Esophagus muscularis mucosa (tissue), 4 donors: ENCODE results near the gene CPNE8. TPM values are rescaled to one million over a fixed set of nuclear protein-coding genes. Genes with fewer than 3 reads are reported as not detected.

ENCODE experiments used
- DNase-seq: peaks from one replicate; pipeline ENCODE4 v3.0.0-alpha.2; 2017; ENCODE audit errors: extremely low spot score
- H3K27ac ChIP-seq, 4 donors: fragments of 200-600 bp; sonication (generic); replicated peaks in 1 of 4; 1 replicate in 3 of 4; 2 replicates in 1 of 4; pipeline ENCODE4 v1.5.1; 2016 to 2019; ENCODE audit warnings: mild to moderate bottlenecking in 1 of 4
- H3K27me3 ChIP-seq, 4 donors: fragments of 200-600 bp; sonication (generic); one replicate each; pipeline versions ENCODE4 v1.5.1 to v1.6.0; 2016 to 2019
- H3K36me3 ChIP-seq, 4 donors: fragments of 200-600 bp; sonication (generic); one replicate each; pipeline ENCODE4 v1.5.1; 2016 to 2019
- H3K4me1 ChIP-seq, 4 donors: fragments of 200-600 bp; sonication (generic); one replicate each; pipeline ENCODE4 v1.5.1; 2016 to 2019
- H3K4me3 ChIP-seq, 4 donors: fragments of 200-600 bp; sonication (generic); 1 replicate in 2 of 4; 2 replicates in 2 of 4; pipeline ENCODE4 v1.5.1; 2016 to 2019; ENCODE audit warnings: mild to moderate bottlenecking in 4 of 4, moderate library complexity in 1 of 4
- H3K9me3 ChIP-seq, 4 donors: fragments of 200-600 bp; sonication (generic); 1 replicate in 3 of 4; 2 replicates in 1 of 4; pipeline ENCODE4 v1.5.1; 2016 to 2019
- CTCF ChIP-seq, 3 experiments: fragments of 200-600 bp in 2 of 3; fragments of 450-650 bp in 1 of 3; sonication (generic) in 2 of 3; IDR thresholded peaks; one replicate each; pipeline ENCODE4 v1.5.1; 2017 to 2019; ENCODE audit warnings: antibody characterized with exemption in 3 of 3, mild to moderate bottlenecking in 2 of 3, moderate library complexity in 1 of 3
- EP300 ChIP-seq: sonication (generic); formaldehyde crosslinking; IDR thresholded peaks from one replicate; pipeline ENCODE4 v1.6.1; 2017; ENCODE audit warnings: antibody characterized with exemption
- POLR2A ChIP-seq: fragments of 450-650 bp; IDR thresholded peaks from one replicate; pipeline ENCODE4 v1.6.1; 2017; ENCODE audit warnings: antibody characterized with exemption, moderate library complexity, mild to moderate bottlenecking, low read depth
- POLR2AphosphoS5 ChIP-seq, 2 donors: sonication (generic); formaldehyde crosslinking; IDR thresholded peaks; one replicate each; pipeline ENCODE4 v1.6.1; 2017; ENCODE audit warnings: antibody characterized with exemption in 2 of 2
- WGBS: methylation state at CpG from one replicate; pipeline ENCODE4 v1.1.5; 2018; 5-methylcytosine and 5-hydroxymethylcytosine counted together
- intact Hi-C: fragments of 100-400 bp; cut with DNase I; formaldehyde crosslinking; loops from one replicate; pipeline ENCODE4 v1.15.1; 2023
- total RNA-seq, 4 donors: library from RNA; depleted of rRNA; stranded (reverse); fragments of >200 nt; gene quantifications; one replicate each; pipeline versions ENCODE4 v1.1.0 to v1.2.1, GENCODE V29; 2016

Gene CPNE8
- total RNA-seq, 4 donors from 2014 or later, result 12.8 to 34.0 (median 21.3) TPM

GRCh38 chr12:38648813-38649212, 256.6 kb downstream of the CPNE8 start:
- Histone ChIP-seq H3K9me3 (no peaks in the 10 kb centered on the region), H3K4me3 (no peak overlapping the region), H3K4me1 (no peaks in the 10 kb centered on the region), H3K27ac (no peak overlapping the region), H3K27me3 (no peaks in the 10 kb centered on the region), H3K36me3 (peaks cover 0 to 3% (median 0%) of the 10 kb centered on the region in 4 donors)
- intact Hi-C loops, result no loop called here
- no peak for DNase-seq
- WGBS, result 81% methylated on average over 1 of the region's 1 CpG
- TF ChIP-seq POLR2A, result no peak
- TF ChIP-seq EP300, result no peak
- no peak for TF ChIP-seq POLR2AphosphoS5 (IDR thresholded peaks at IDR 0.05)
- no peak for TF ChIP-seq CTCF (IDR thresholded peaks at IDR 0.05)

GRCh38 chr12:38646146-38646545, 259.2 kb downstream of the CPNE8 start:
- no peaks in the 10 kb centered on the region for H3K27me3 ChIP-seq
- H3K27ac ChIP-seq, result no peak overlapping the region
- H3K4me1 ChIP-seq, result no peaks in the 10 kb centered on the region
- no peak for DNase-seq
- no peaks in the 10 kb centered on the region for H3K9me3 ChIP-seq
- no peaks in the 10 kb centered on the region for H3K36me3 ChIP-seq
- TF ChIP-seq EP300, result no peak
- TF ChIP-seq CTCF (IDR thresholded peaks at IDR 0.05), result no peak
- no peak for TF ChIP-seq POLR2AphosphoS5 (IDR thresholded peaks at IDR 0.05)
- TF ChIP-seq POLR2A, result no peak
- WGBS, result 77% methylated on average over 4 of the region's 4 CpGs
- H3K4me3 ChIP-seq, result no peak overlapping the region
- intact Hi-C loops, result no loop called here

GRCh38 chr12:38639625-38640024, 265.8 kb downstream of the CPNE8 start:
- WGBS, result 77% methylated on average over 7 of the region's 7 CpGs
- H3K9me3 ChIP-seq, result no peaks in the 10 kb centered on the region
- no peak for DNase-seq
- no peak overlapping the region for H3K4me3 ChIP-seq
- no peaks in the 10 kb centered on the region for H3K36me3 ChIP-seq
- no peak overlapping the region for H3K27ac ChIP-seq
- intact Hi-C loops, result no loop called here
- H3K27me3 ChIP-seq, result no peaks in the 10 kb centered on the region
- H3K4me1 ChIP-seq, result no peaks in the 10 kb centered on the region
- TF ChIP-seq POLR2A (no peak), EP300 (no peak), POLR2AphosphoS5 (IDR thresholded peaks at IDR 0.05) (no peak)

GRCh38 chr12:38638401-38638800, 267.0 kb downstream of the CPNE8 start:
- TF ChIP-seq POLR2A, result no peak
- TF ChIP-seq EP300, result no peak
- TF ChIP-seq POLR2AphosphoS5 (IDR thresholded peaks at IDR 0.05), result no peak
- no peak for TF ChIP-seq CTCF (IDR thresholded peaks at IDR 0.05)
- Histone ChIP-seq H3K27me3 (no peaks in the 10 kb centered on the region), H3K4me1 (no peaks in the 10 kb centered on the region), H3K27ac (no peak overlapping the region), H3K36me3 (no peaks in the 10 kb centered on the region), H3K9me3 (no peaks in the 10 kb centered on the region), H3K4me3 (no peak overlapping the region)
- WGBS, result 81% methylated on average over 2 of the region's 2 CpGs
- no peak for DNase-seq
- intact Hi-C loops, result no loop called here

- TF ChIP-seq POLR2A (no peak), POLR2AphosphoS5 (IDR thresholded peaks at IDR 0.05) (no peak), CTCF (IDR thresholded peaks at IDR 0.05) (no peak), EP300 (no peak)
- 79% methylated on average over 4 of the region's 4 CpGs for WGBS
Observed at GRCh38 chr12:38633511-38633910, 271.9 kb downstream of the CPNE8 start.

More at GRCh38 chr12:38633511-38633910, 271.9 kb downstream of the CPNE8 start:
- intact Hi-C loops, result no loop called here
- Histone ChIP-seq H3K36me3 (no peaks in the 10 kb centered on the region), H3K4me1 (no peaks in the 10 kb centered on the region), H3K9me3 (no peaks in the 10 kb centered on the region), H3K27me3 (no peaks in the 10 kb centered on the region), H3K27ac (no peak overlapping the region), H3K4me3 (no peak overlapping the region)
- no peak for DNase-seq
